RWPE2 (cell line): Measurements from ENCODE around the gene GNG11.

Source experiments
- ATAC-seq: fragments of 200-7000 bp; cut with Tn5 transposase; 3 replicates; pipeline ENCODE4 v1.9.1; 2021; ENCODE audit warnings: low read depth
- DNase-seq: peaks from one replicate; pipeline ENCODE4 v3.0.0-alpha.2; 2020; ENCODE audit warnings: low spot score
- H3K27ac ChIP-seq: fragments of 450-650 bp; 2 replicates; pipeline ENCODE4 v1.5.1; 2017; ENCODE audit warnings: mild to moderate bottlenecking; ENCODE audit not compliant: poor library complexity, severe bottlenecking
- H3K27me3 ChIP-seq: fragments of 250-450 bp; sonication (Bioruptor Pico); 2 replicates; pipeline ENCODE4 v1.5.1; 2021; ENCODE audit warnings: mild to moderate bottlenecking, moderate library complexity; ENCODE audit not compliant: insufficient read depth, poor library complexity, severe bottlenecking
- H3K36me3 ChIP-seq: fragments of 250-450 bp; sonication (Bioruptor Pico); 2 replicates; pipeline ENCODE4 v1.5.1; 2020; ENCODE audit warnings: low read depth, mild to moderate bottlenecking, moderate library complexity
- H3K4me1 ChIP-seq: fragments of 250-450 bp; sonication (Bioruptor Pico); 2 replicates; pipeline ENCODE4 v1.5.1; 2021; ENCODE audit warnings: mild to moderate bottlenecking, moderate library complexity; ENCODE audit not compliant: insufficient read depth, poor library complexity, severe bottlenecking
- H3K4me3 ChIP-seq: fragments of 250-450 bp; sonication (Bioruptor Pico); 2 replicates; pipeline ENCODE4 v1.5.1; 2021; ENCODE audit warnings: mild to moderate bottlenecking, moderate library complexity; ENCODE audit not compliant: severe bottlenecking
- H3K9me3 ChIP-seq: fragments of 250-450 bp; sonication (Bioruptor Pico); 2 replicates; pipeline ENCODE4 v1.5.1; 2021; ENCODE audit warnings: mild to moderate bottlenecking, moderate library complexity; ENCODE audit not compliant: severe bottlenecking
- TF ChIP-seq, protein P1 (sequence below): fragments of 450-650 bp; IDR thresholded peaks from one replicate; pipeline ENCODE4 v1.5.1; 2017; ENCODE audit warnings: mild to moderate bottlenecking, moderate library complexity; ENCODE audit not compliant: poor library complexity, severe bottlenecking

GNG11 gene

DNA sequence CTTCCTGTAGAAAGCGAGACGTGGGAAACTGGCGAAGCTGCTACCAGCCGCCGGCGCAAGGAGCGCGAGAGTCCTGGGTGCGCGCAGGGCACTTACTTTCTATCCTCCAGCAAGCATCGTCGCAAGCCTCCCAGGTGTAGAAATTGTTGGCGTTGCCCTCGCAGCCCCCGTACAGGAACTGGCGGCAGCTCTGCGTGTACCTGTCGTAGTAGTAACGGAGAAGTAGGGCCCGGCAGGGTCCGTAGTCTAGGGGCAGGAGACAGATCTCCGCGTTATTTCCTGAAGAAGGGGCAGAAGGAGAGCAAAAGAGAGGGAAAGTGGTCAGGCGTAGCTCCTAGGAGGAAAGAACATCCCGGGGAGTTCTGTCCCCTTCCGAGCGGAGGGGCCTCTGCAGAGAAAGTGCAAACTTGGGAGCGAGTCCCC, 31.5 kb upstream of the GNG11 start:
- Histone ChIP-seq H3K9me3 (no peaks in the 10 kb centered on the region), H3K27me3 (no peaks in the 10 kb centered on the region), H3K36me3 (peaks cover 31% of the 10 kb centered on the region), H3K27ac (peak overlapping the region; percentile 30), H3K4me1 (no peaks in the 10 kb centered on the region), H3K4me3 (peak overlapping the region; percentile 57)
- ATAC-seq (peak; percentile 73), DNase-seq (peak; percentile 61)
- TF ChIP-seq, protein P1, sequence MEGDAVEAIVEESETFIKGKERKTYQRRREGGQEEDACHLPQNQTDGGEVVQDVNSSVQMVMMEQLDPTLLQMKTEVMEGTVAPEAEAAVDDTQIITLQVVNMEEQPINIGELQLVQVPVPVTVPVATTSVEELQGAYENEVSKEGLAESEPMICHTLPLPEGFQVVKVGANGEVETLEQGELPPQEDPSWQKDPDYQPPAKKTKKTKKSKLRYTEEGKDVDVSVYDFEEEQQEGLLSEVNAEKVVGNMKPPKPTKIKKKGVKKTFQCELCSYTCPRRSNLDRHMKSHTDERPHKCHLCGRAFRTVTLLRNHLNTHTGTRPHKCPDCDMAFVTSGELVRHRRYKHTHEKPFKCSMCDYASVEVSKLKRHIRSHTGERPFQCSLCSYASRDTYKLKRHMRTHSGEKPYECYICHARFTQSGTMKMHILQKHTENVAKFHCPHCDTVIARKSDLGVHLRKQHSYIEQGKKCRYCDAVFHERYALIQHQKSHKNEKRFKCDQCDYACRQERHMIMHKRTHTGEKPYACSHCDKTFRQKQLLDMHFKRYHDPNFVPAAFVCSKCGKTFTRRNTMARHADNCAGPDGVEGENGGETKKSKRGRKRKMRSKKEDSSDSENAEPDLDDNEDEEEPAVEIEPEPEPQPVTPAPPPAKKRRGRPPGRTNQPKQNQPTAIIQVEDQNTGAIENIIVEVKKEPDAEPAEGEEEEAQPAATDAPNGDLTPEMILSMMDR = peak; percentile 0

DNA sequence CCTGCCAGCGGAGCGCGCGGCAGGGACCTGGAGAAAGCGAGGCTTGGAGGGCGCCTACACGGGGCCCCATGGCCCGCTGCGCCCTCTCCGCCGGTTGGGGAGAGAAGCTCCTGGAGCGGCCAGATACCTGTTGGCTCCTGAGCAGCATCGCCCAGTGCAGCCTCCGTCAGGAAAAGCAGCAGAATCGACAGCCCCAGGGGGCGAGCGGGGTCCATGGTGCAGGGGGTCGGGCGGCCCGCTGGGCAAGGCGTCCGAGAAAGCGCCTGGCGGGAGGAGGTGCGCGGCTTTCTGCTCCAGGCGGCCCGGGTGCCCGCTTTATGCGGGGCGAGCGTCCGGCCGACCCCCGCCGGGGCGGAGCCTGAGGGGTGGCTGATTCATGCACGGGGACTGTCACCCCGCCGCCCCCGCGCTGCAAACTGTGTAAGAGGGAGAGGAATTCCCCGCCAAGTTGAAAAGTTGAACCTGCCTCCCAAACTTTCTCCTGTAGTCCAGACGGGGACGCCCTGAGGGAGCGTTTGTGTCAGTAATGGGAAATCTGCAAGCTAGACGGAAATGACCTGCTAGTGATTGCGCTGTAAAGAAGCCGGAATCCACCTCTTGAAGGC, 31.0 kb upstream of the GNG11 start, which contains the start of gene TFPI2:
Gene TFPI2, minus strand, starts transcription at position 290 of the 605 bp plus-strand sequence. Its CDS starts 75 bp downstream, at position 215.
- Histone ChIP-seq H3K27me3 (no peaks in the 10 kb centered on the region), H3K36me3 (peaks cover 27% of the 10 kb centered on the region), H3K27ac (peak within 1 kb of the TSS; percentile 30), H3K4me1 (no peaks in the 10 kb centered on the region), H3K9me3 (no peaks in the 10 kb centered on the region), H3K4me3 (peak within 1 kb of the TSS; percentile 57)
- peak; percentile 76 for ATAC-seq
- TF ChIP-seq, protein P1 = peak; percentile 35
- DNase-seq = peak; percentile 84

DNA sequence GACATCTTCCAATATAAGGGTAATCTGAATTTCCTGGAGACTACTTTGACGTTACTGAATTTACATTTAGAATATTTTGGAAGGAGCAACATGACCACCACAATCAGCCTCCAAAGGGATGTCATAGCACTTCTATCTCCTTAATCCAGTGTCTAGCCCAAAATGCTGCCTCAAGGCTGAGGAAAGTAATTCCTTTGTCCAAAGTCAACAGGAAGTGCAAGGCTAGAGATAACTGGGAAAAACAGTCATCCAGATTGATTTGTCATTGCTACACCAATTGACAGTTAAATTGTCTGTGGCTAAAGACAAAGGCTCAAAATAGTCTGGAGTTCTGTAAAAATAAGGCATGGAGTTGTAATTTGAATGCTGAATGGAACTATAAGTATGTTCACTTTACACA, 27.1 kb upstream of the GNG11 start:
- no peak overlapping the region for H3K27ac ChIP-seq
- DNase-seq = no peak

DNA sequence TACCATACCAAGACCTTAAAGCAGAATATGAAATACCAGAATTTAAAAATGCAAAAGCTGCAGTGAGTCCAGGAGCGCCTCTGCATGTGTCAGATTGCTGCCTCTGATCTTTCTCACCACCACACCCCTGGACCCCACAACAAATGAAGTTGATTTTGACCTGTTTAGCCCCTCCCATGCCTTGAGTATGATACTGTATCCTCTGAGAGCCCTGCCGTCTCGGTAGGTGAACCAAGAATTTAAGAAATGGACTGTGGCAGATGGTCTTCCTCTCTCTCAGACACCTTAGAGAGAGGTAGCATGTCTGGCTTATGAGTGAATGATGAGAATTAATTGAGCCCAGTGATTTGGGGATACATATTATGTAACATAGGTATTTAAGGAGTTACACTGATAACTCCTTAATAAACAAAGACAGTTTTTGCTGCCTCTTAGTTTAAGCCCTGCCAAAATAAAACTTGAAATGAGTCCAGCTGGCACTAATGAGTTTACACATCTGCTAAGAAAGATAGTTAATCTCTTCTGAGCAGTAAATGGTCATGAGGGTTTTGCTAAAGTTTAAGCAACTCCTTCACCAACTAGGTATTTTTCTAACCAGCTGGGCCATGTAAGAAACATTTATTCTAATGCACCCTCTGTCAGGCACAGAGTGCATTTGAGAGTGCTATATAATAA, 26.4 kb upstream of the GNG11 start:
- H3K36me3 ChIP-seq = no peaks in the 10 kb centered on the region
- DNase-seq (no peak), ATAC-seq (no peak)
- H3K4me1 ChIP-seq = no peaks in the 10 kb centered on the region
- no peaks in the 10 kb centered on the region for H3K9me3 ChIP-seq
- H3K27me3 ChIP-seq = no peaks in the 10 kb centered on the region
- no peak overlapping the region for H3K4me3 ChIP-seq
- TF ChIP-seq, protein P1 = no peak
- no peak overlapping the region for H3K27ac ChIP-seq

More for the DNA sequence above, 27.1 kb upstream of the GNG11 start:
- H3K36me3 ChIP-seq = no peaks in the 10 kb centered on the region
- H3K9me3 ChIP-seq = no peaks in the 10 kb centered on the region
- ATAC-seq = no peak
- no peak overlapping the region for H3K4me3 ChIP-seq
- no peaks in the 10 kb centered on the region for H3K27me3 ChIP-seq
- TF ChIP-seq, protein P1 = no peak
- H3K4me1 ChIP-seq = no peaks in the 10 kb centered on the region
